Neural cell (in vitro differentiated cells): ENCODE results near the gene ASCC1.

ENCODE experiments used
- CTCF ChIP-seq: fragments of 450-650 bp; IDR thresholded peaks from 2 replicates; pipeline ENCODE4 v1.5.1; 2014; ENCODE audit warnings: antibody characterized with exemption, mild to moderate bottlenecking, moderate library complexity; ENCODE audit not compliant: poor library complexity, severe bottlenecking
- EP300 ChIP-seq: fragments of 450-650 bp; conservative IDR thresholded peaks from 2 replicates; pipeline ENCODE4 v1.6.1; 2014; ENCODE audit warnings: antibody characterized with exemption, mild to moderate bottlenecking, moderate library complexity; ENCODE audit not compliant: poor library complexity, severe bottlenecking
- EZH2 ChIP-seq: fragments of 200-600, 300-800 bp; shearing (Covaris generic), sonication (generic); IDR thresholded peaks from 2 replicates; pipeline ENCODE4 v1.6.1; 2014; ENCODE audit warnings: antibody characterized with exemption, low read length, borderline replicate concordance, mild to moderate bottlenecking; ENCODE audit not compliant: insufficient read depth, poor library complexity, severe bottlenecking
- REST ChIP-seq: IDR thresholded peaks from 2 replicates; pipeline ENCODE4 v1.6.1; 2012; ENCODE audit warnings: borderline replicate concordance
- TAF1 ChIP-seq: IDR thresholded peaks from 2 replicates; pipeline ENCODE4 v1.6.1; 2012; ENCODE audit warnings: low read depth

- TF ChIP-seq CTCF (no peak), REST (no peak), EZH2 (no peak), EP300 (no peak), TAF1 (no peak)
Observed at GRCh38 chr10:72265508-72265907, 49.4 kb upstream of the ASCC1 start.
